Kidney glomerular epithelial cell (primary cell): ENCODE measurements around the gene CHURC1.

Experiments used
- DNase-seq: peaks from one replicate; lab custom pipeline; 2025; lab: John Stamatoyannopoulos, UW

The CHURC1 gene

DNA sequence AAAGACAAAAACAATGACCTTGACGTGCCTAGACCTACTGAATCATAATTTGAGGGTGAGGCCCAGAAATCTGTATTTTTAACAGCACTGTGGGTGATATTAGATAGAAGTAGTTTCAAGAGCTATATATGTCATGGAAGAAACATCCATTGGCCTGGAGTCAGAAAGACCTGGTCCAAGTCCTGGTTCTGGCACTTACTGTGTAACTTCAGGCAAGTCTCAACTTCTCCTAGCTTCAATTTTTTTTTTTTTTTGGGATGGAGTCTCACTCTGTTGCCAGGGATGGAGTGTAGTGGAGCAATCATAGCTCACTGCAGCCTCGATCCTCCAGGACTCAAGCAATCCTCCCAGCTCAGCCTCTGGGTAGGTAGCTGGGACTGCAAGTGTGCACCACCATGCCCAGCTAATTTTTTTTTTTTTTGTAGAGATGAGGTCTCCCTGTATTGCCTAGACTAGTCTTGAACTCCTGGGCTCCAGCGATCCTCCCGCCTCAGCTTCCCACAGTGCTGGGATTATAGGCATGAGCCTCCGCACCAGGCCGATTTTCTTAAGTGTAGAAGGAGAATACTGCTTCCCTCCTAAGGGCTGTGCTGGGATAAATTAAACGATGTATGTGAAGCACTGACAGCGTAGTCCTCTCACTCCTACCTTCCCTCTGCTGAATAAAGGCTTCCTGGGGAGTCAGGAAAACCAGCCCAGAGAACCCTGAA, 42.6 kb downstream of the CHURC1 start:
- no peak for DNase-seq

DNA sequence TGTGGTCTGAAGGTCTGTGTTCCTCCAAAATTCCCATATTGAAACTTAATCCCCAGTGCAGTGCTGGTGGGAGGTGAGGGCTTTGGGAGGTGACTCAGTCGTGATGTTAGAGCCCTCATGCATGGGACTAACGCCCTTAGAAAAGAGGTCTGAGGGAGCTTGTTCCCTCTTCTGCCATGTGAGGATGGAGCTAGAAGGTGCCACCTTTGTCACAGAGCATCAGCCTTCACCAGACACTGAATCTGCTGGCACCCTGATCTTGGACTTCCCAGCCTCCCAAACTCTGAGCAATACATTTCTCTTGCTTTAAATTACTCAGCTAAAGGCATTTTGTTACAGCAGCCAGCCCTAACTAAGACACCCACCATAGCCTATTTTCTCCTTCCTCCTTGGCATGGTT, 43.9 kb downstream of the CHURC1 start:
- no peak for DNase-seq

DNA sequence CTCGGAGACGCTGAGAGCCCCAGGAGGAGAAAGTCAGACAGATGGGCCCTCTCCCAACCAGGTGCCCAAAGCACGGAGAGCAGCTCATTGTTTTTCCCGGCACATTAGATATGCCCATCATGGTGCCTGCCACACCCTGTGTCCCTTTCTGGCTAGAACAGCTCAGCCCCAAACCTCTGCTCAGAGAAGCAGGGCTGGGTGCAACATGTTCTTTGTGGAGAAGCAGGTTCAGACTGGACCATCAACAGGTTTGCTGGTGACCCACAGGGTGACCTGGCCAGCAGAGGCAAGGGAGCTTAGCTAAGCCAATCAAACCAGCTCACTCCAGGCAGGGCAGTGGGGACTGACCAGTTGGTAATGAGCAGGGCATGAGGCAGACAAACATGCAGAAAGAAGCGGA, 44.5 kb downstream of the CHURC1 start:
- DNase-seq = no peak

DNA sequence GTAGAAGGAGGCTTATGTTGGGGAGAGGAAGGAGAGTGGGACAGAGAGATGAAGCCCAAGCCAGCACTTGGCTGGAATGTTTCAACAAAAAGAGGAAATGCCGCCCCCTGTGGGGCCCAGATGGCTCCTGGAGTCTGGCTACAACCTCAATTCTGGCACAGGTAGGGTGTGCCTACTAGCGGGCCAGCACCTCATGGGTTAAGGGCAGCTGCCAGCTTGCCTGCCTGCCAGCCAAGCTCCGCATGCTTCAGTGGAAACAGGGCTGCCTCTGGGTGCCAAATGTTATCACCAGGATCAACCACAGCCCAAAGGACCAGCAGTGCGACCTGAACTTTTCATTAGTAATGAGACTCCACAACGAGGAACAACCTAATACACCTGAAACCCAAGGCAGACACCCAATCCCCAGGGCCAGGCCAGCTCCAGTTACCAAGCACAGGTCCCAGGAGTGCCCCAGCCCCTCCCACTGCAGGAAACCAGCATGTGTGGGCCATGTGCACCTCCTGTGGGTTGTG, 46.6 kb downstream of the CHURC1 start:
- no peak for DNase-seq

DNA sequence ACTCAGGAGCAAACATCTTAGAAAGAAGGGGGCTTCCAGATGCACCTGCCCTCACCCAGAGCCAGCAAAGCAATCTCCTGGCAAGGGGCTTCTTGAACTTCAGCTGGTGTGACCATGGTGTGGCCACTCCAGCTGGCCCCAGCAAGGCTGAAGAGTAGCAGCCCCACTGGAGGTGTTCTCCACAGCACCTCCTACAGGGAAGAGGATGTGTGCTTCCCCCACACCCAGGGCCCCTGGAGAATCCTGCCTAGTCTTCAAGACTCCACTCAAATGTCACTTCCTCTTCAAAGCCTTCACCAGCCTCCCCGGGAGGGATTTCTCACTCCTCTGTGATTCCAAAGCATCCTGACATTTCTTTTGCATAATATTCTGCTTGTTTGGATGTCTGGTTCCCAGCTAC, 49.4 kb downstream of the CHURC1 start:
- DNase-seq = no peak

DNA sequence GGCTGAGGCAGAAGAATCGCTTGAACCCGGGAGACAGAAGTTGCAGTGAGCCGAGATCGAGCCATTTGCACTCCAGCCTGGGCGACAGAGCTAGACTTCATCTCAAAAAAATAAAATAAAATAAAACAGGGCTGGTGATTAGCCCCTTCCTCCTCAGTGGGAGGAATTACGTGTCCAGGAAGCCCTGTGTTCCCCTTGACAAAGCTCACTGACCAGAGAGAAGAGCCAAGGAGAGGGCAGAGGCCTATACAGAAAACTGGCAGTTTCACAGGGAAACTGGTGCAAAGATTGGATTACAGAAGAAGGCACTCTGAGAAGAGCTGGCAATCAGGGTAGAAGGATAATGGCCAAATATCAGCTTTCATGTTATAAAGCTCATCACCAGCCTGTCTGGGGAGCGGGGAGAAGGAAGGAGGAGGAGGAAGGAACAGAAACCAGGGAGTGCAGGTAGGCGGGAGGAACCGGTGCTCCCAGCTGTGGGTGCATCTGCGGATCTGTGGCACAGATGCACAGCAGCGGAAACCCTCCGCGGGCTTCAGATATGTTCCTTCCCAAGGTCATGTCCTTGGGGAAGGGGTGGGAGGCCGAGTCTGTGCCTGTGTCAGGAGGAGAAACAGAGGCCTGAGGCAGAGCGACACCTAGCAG, 51.2 kb downstream of the CHURC1 start:
- DNase-seq = no peak

DNA sequence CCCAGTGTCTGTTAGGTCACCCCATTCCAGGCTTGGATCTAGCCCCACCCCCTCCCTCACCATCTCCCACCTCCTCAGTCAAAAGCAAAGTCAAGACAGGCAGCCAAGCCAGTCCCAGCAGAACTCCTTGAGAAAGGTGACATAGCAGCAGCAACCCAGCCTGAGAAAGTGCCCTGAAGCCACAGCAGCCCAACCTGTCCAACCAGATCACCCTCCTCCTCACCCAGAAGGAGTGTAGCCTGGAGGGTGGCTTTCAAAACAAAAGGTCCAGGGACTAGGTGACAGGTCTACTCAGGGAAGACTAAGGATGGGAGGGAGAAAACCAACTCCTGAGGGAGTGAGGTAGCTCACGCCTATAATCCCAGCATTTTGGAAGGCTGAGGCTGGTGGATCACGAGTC, 52.7 kb downstream of the CHURC1 start:
- DNase-seq = no peak

DNA sequence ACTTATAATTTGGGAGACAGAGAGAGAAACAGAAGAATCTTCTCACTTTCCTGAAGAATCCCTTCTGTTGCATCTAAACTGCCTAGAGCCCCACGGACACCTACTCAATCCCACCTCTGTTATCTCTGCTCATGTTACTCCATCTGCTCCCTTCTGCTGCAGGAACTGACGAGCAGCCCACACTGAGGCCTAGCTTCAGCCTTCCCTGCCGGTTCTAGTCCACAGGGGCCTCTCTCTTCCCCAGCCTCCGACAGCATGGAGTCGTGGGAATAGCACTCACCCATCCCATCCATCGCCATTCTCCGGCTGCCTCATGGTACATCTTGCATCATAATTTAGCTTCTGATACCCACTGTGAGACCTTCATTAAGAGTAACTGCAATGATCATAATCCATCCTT, 53.9 kb downstream of the CHURC1 start:
- no peak for DNase-seq

DNA sequence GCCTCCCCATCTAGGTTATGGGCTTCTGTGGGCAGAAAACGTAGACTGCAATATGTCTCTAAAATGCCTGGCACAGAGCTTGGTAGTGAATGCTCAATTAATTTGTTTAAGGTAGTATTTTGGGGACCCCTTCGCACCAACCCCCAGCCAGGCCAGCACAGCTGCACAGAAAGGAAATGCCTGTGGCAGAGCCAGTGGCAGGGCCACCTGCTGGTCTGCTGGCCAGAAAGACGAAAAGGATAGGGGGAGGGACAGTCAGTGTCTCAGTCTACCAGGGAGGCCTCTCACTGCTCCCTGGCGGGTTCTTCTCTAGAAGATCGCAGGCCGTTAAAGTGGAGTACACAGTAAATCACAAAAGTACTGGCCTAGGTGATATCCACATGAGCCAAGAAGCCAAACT, 54.4 kb downstream of the CHURC1 start:
- no peak for DNase-seq

DNA sequence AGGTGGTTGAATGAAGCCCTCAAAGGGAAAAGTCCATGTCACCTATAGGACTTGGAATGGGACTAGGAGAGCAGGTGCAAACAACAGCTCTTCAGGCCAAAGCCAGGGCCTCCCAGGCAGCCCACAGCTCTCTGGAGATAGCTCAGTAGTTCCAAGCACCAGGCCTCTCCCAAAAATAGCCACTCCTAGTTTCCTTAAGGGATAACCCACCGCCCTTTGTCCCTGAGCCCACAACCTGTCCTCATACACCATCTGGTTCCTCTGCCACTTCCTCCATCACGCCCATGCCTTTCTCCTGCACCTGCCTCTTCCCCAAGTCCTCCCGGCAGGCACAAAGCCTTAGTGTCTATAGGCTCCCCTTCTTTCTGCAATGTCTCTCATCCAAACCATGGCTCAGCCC, 55.8 kb downstream of the CHURC1 start:
- no peak for DNase-seq

DNA sequence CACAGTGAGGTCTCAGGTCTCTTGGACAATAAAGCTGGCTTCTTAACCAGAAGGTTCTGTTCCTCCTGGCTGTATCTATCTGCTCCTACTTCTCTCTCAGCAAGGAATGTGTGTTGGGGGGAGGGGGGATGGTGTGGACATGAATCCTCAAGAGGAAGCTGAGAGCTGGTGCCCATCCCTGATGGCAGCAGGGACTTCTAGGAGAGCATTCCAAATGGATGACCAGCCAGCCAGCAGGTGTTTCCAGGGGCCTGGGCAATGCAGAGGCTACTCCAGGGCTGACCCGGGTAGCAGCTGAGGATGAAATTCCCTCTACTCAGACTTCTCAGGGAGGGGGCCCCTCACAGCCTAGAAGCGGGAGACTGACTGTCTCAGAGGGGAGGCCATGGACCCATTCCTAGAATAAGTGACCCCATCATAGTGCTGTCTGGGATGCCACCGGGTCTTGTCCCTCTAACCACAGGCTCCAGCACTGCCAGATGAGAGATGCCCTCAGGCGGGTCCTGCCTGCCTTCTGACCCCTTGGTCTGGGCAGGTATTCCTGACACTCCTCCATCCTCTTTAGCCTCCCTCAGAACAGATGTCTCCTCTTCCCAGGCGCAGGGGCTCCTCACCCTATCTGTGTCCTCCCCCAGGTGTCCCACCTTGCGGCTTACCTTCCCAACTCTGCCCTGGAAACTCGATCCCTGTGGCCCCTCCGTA, 56.7 kb downstream of the CHURC1 start:
- DNase-seq = no peak

DNA sequence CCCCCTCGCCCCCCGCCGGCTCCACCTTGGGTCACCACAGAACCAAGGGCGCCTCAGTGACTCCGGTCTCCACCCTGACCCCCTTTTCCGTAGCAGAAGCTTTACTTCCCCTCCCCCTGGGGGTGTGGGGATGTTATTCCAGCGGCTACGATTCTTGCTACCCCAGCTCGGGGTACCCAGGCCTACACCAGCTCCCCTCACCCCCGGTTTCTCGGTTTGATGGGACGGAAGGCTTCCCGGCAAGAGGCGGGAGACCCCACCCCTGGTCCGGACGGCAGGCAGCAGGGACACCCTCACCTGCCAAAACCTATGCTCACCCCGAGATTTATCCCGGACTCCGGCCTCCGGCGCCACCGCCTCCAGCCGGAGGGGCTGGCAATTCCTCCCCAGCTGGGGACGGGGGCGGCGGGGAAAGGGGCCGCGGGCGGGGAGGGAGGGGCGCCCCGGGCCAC, 57.3 kb downstream of the CHURC1 start:
- no peak for DNase-seq

DNA sequence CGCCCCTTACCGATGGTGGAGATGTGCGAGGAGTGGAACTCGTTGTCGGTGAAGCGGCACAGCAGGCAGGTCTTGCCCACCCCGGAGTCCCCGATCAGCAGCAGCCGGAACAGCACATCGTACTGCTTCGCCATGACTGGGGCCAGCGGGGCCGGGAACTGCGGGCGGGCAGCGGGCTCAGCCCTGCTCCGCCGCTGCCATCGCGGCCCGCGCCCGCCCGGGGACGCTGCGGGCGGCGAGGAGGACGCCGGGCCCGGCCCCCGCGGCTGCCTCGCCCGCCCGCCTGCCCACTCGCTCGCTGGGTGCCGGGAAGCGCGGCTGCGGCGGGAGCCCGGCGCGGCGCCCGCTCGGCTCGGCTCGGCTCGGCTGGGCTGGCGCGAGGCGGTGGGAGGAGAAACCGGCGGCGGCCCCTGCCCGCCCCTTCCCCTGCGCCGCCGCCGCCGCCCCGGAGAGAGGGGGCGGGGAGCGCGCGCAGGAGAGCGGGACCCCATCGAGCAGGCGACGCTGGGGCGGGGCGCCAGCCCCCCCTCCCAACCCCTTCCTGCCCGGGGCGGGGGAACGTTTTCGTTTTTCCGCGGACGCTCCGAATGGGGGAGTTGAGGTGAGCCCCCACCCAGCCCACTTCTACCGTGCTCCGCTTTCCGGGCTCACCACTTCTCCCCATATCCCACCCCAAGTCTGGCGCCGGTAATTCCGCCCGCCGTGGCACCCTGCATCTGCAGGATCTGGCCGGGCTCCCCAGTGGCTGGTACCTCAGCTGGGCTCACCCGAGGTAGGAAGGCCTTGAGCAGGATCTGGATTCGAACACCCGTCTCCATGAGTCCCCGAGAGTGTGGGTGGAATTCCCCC, 57.9 kb downstream of the CHURC1 start, which contains the start of gene RAB15:
Gene RAB15, minus strand, starts transcription at position 394 of the 849 bp plus-strand sequence. Its CDS starts 260 bp downstream, at position 134.
- peak; percentile 28 for DNase-seq

DNA sequence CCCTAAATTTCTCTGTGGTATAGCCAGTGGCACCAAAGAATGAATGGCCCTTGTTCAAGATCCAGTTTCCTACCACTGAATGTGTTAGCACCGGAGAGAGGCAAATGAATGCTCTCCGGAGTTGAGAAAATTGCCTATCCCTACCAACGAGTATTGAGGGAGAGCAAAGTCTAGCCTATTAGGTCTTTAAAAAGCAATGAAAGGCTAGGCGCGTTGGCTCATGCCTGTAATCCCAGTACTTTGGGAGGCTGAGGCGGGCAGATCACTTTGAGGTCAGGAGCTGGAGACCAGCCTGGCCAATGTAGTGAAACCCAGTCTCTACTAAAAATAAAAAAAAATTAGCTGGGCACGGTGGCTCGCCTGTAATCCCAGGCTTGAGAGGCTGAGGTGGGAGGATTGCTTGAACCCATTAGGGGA, 58.8 kb downstream of the CHURC1 start:
- no peak for DNase-seq

DNA sequence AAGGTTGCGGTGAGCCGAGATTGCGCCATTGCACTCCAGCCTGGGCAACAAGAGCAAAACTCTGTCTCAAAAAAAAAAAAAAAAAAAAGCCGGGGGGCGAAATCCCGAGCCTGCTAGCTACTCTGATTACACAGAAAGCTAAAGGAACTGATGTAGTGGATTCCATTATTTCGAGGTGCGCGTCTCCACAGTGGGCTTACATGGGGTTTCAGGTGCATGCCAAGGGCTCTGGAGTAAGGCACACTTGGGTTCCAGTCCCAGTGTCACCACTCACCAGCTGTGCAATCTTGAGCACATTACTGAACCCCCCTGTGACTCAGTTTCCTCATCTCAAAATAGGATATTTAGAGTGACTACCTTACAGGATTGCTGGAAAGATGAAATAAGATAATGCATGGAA, 59.6 kb downstream of the CHURC1 start:
- no peak for DNase-seq

DNA sequence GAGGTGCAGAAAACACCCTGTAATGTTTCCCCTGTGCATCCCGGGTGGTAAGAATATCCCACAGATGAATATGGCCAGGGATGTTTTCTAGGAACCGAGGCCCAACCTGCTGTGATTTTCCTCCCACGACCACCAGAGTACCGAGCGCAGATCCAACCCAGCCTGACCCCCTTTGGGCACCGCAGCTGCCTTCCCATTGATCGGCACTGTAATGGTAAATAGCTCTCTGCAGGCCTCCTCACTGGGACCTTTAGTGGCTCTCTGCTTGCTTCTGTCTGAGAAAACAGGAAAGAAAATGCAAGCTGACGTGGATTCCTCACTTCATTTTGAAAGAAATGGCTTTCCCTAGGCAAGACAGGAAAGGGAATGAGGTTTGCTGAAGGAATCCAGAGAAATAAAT, 60.3 kb downstream of the CHURC1 start:
- no peak for DNase-seq

DNA sequence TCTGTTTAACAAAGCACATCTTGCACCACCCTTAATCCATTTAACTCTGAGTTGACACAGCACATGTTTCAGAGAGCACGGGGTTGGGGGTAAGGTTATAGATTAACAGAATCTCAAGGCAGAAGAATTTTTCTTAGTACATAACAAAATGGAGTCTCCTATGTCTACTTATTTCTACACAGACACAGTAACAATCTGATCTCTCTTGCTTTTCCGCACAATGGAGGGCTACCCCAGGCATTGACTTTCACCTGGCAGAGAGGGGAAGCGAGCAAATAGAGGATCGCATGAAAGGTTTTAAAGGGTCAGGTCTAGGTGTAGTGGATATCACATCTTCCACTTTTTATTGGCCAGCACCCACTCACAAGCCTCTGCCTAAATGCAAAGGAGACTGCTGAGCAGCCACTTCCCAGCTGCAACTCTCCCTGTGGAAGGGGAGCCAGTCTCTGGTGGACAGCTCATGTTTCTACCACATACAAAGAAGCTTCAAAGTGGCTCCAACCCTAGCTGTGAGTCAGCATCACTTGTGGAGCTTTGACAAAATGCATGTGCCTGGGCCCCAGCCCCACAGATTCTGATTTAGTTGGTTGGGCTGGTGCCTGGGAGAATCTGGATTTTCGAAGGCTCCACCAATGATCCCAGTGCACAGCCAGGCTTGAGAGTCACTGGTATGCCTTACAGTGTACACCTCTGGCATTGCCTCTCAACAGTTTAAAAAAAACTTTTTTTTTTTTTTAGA, 65.2 kb downstream of the CHURC1 start:
- no peak for DNase-seq

DNA sequence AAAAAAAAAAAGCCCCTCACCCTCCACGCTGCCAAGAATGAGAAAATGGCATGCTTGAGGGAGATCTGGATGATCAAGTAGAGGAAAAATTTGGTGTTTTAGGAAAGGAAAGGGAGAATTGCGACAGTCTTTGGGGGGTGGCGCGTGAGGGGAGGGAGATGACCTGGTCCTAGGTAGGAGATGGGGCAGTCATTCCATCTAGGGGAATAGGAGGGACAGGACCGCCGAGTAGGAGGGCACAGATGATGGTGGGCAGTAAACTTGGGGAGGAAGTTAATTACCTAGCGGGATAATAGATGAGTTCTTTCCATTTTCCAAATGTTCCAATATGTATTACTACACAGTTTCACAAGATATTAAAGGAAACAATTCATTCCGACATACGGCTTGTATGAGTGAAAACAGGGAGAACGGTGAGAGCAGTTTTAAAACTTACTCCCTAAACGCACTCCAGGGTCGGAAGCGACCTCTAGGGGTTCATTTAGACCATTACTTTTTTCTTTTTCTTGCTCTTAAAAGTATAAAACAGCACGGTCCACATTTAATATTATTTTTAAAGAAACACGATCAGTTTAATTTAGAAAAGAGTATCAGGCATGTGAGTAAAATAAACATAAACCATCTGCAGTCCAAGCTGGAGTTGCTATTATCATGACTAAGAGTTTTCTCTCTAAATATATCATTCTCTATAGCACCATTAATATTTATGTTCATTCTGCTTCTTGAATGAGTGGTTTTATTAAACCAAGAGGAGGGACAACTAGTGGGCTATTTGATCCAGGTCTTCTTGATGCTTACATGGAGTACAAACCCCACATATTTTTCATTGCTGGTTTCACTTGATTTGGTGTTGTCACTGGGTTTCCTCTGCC, 69.4 kb downstream of the CHURC1 start:
- peak; percentile 40 for DNase-seq
